ENCODE data around the gene C2orf68. TPM values are rescaled to one million over a fixed set of nuclear protein-coding genes. Genes with fewer than 3 reads are reported as not detected.
A peak's percentile ranks its signal among the peaks of the same experiment; 100 is the strongest.

C2orf68 gene
- total and polyA plus RNA-seq, 9 of the 15 experiments (the other 6 are each of a cell fraction or from before 2014, with no cell fraction given) = 22.1 to 50.0 (median 31.8) TPM

GRCh38 chr2:85595301-85596025 is 16.4 kb downstream of the C2orf68 start, which contains the start of gene RNF181 (continued):
- no peak for TF ChIP-seq ID3 (CRISPR knock-in tag; IDR thresholded peaks at IDR 0.05)
- no peak for TF ChIP-seq ID3 (tag; IDR thresholded peaks at IDR 0.05)
- peak; percentile 31; the same call in 1 of the 2 replicates for TF ChIP-seq ZBTB40 (IDR thresholded peaks at IDR 0.05)
- TF ChIP-seq ZBTB40 (CRISPR knock-in tag; IDR thresholded peaks at IDR 0.05) = no peak
- no peak for TF ChIP-seq ZKSCAN1 (IDR thresholded peaks at IDR 0.05; ENCODE audit: low read depth, low read length)
- 0 out of 2 replicates have a peak, but pooled peaks have one; percentile 19 for TF ChIP-seq FOXM1 (IDR thresholded peaks at IDR 0.05; ENCODE audit: low read depth)
- no peak for TF ChIP-seq FOXM1 (CRISPR knock-in tag; IDR thresholded peaks at IDR 0.05; ENCODE audit: low read depth)
- TF ChIP-seq, protein P1, sequence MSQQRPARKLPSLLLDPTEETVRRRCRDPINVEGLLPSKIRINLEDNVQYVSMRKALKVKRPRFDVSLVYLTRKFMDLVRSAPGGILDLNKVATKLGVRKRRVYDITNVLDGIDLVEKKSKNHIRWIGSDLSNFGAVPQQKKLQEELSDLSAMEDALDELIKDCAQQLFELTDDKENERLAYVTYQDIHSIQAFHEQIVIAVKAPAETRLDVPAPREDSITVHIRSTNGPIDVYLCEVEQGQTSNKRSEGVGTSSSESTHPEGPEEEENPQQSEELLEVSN (IDR thresholded peaks at IDR 0.05; ENCODE audit: borderline replicate concordance in 1 of 2, extremely low read depth in 1 of 2, insufficient read depth in 1 of 2, insufficient read length in 1 of 2, low read depth in 1 of 2, low read length in 1 of 2, poor library complexity in 1 of 2, severe bottlenecking in 1 of 2) = peak in 1 of 2 experiments; percentile 18
- no peak for TF ChIP-seq ZNF445 (CRISPR knock-in tag; IDR thresholded peaks at IDR 0.05; ENCODE audit: low read depth)
- peak; percentile 81 for TF ChIP-seq GABPA (tag; conservative IDR thresholded peaks at IDR 0.05; ENCODE audit: low read depth)
- TF ChIP-seq PHF8 (IDR thresholded peaks at IDR 0.05; ENCODE audit: borderline replicate concordance, low read length) = peak; percentile 90; the same call in 1 of the 2 replicates
- no peak for TF ChIP-seq RBM17 (IDR thresholded peaks at IDR 0.05; ENCODE audit: borderline replicate concordance, low read depth, low read length)
- TF ChIP-seq TBP (optimal IDR thresholded peaks at IDR 0.05; ENCODE audit: low read depth, low read length) = peak; percentile 88
- peak; percentile 58 to 65 for TF ChIP-seq MAZ (CRISPR knock-in tag; conservative IDR thresholded peaks at IDR 0.05 in 1 of 2, IDR thresholded peaks at IDR 0.05 in 1 of 2)
- TF ChIP-seq BCL6 (CRISPR knock-in tag; IDR thresholded peaks at IDR 0.05) = no peak
- TF ChIP-seq SIN3B (IDR thresholded peaks at IDR 0.05; ENCODE audit: low read depth) = peak; percentile 77
- TF ChIP-seq FOXK2 (conservative IDR thresholded peaks at IDR 0.05 in 1 of 2, IDR thresholded peaks at IDR 0.05 in 1 of 2; ENCODE audit: low read depth in 2 of 2) = peak; percentile 36 to 67; a peak in 1 of 4 replicates
